ENCODE results near the gene DMRTB1. TPM values are rescaled to one million over a fixed set of nuclear protein-coding genes. Genes with fewer than 3 reads are reported as not detected.

Gene DMRTB1
- total RNA-seq, 2 donors from 2014 or later, result not detected

DNA sequence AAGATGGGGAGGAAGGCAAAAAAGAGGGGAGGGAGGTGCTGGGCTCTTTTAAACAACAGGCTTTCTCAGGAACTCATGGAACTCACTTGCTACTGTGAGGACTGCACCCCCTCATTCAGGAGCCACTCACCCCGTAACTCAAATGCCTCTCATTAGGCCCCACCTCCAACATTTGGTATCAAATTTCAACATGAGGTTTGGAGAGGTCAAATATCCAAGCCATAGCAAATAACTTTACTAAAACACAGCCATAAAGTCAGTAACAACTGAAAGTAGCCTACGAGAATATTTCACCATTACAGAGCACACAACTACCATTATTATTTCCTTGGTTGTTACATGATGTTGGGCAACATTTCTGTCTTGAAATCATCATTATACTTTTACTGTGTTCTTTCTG is 13.1 kb upstream of the DMRTB1 start:
- Mint-ChIP-seq H3K36me3 (no peaks in the 10 kb centered on the region), H3K9me3 (no peaks in the 10 kb centered on the region), H3K27ac (peak overlapping the region in 1 of 2 donors; percentile 25), H3K4me3 (no peak overlapping the region), H3K4me1 (ENCODE audit: low read depth in 2 of 2) (peaks cover 5% of the 10 kb centered on the region in 2 donors), H3K27me3 (peaks cover 0 to 13% of the 10 kb centered on the region in 2 donors)
- DNase-seq (ENCODE audit: low spot score), result no peak
- ATAC-seq, result no peak

DNA sequence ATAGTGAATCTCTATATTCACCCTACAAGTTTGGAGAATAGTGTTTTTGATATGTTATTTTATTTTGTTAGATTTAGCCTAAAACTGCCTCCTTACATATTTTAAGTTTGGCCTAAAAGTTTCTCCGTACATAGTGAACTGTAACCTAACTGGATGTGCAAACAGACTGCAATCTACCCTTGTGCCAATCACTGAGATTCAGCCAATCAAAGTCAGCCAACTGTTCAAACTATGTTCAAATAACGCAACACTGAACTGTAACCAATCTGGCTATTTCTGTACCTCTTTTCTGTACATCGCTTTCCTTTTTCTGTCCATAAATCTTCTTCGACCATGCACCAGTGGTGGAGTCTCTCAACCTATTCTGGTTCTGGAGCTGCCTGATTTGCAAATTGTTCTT is 11.8 kb upstream of the DMRTB1 start:
- no peak overlapping the region for H3K27ac Mint-ChIP-seq
- H3K27me3 Mint-ChIP-seq, result peaks cover 0 to 13% of the 10 kb centered on the region in 2 donors
- no peak for ATAC-seq
- peaks cover under 1 to 1% of the 10 kb centered on the region in 2 donors for H3K4me1 Mint-ChIP-seq (ENCODE audit: low read depth in 2 of 2)
- H3K36me3 Mint-ChIP-seq, result no peaks in the 10 kb centered on the region
- H3K4me3 Mint-ChIP-seq, result no peak overlapping the region
- DNase-seq (ENCODE audit: low spot score), result no peak
- no peaks in the 10 kb centered on the region for H3K9me3 Mint-ChIP-seq

DNA sequence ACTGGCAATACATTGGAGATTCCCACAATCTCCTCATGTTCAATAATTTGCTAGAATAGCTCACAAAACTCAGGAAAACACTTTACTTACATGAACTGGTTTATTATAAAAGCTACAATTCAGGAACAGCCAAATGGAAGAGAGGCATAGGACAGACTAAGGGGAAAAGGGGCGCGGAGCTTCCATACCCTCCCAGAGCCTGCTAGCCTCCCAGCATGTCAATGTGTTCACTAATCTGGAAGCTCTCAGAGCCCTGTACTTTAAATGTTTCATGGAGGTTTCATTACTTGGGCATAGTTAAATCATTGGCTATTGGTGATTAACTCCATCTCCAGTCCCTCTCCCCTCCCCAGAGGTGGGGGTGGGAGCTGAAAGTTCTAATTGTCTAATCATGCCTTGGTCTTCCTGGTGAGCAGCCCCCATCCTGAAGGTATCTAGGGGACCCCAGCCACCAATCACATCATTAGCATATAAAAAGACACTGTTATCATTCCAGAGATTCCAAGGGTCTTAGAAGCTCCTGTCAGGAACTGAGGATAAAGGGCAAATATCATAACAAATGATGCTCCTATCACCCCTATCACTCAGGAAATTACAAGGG is 10.9 kb upstream of the DMRTB1 start:
- DNase-seq (ENCODE audit: low spot score), result no peak
- Mint-ChIP-seq H3K4me1 (ENCODE audit: low read depth in 2 of 2) (no peaks in the 10 kb centered on the region), H3K9me3 (no peaks in the 10 kb centered on the region), H3K4me3 (no peak overlapping the region), H3K27me3 (peaks cover 0 to 13% of the 10 kb centered on the region in 2 donors), H3K36me3 (no peaks in the 10 kb centered on the region), H3K27ac (no peak overlapping the region)
- ATAC-seq, result no peak

DNA sequence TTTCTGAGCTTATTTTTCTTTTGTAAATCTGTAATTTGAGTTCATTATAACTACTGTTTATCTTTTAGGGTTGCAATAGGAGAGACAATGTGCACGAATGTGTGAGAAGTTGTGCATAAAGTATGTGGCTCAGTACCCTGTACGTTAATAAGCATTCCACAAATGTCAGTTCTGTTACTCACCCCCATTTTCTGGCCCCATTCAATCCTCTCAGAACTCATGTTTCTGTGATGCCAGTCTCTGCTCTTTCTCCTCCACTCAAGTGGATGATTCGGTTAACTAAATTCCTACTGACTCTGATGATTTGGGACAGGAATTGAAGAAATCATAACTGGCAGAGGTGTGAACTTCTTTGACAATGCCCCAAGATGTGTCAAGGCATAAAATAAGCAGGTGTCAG is 10.2 kb upstream of the DMRTB1 start:
- H3K4me3 Mint-ChIP-seq, result no peak overlapping the region
- no peaks in the 10 kb centered on the region for H3K9me3 Mint-ChIP-seq
- H3K4me1 Mint-ChIP-seq (ENCODE audit: low read depth in 2 of 2), result no peaks in the 10 kb centered on the region
- ATAC-seq (no peak), DNase-seq (ENCODE audit: low spot score) (no peak)
- H3K27ac Mint-ChIP-seq, result no peak overlapping the region
- no peaks in the 10 kb centered on the region for H3K36me3 Mint-ChIP-seq
- peaks cover 0 to 13% of the 10 kb centered on the region in 2 donors for H3K27me3 Mint-ChIP-seq

DNA sequence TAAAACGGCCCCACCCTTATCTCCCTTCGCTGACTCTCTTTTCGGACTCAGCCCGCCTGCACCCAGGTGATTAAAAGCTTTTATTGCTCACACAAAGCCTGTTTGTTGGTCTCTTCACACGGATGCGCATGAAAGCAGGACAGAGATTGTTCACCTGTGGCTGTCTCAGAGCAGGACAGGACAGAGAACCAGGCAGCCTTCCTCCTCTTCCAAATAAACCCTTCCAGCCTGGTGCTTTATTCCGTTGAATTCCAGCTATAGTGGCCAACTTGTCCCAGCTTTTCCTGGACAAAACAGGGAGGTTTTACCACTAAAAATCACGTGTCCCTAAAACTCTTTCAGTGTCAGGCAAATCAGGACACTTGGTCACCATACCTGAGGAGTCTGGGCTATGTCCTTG is 9.5 kb upstream of the DMRTB1 start:
- peaks cover 0 to 13% of the 10 kb centered on the region in 2 donors for H3K27me3 Mint-ChIP-seq
- DNase-seq (ENCODE audit: low spot score) (no peak), ATAC-seq (no peak)
- H3K9me3 Mint-ChIP-seq, result no peaks in the 10 kb centered on the region
- H3K36me3 Mint-ChIP-seq, result no peaks in the 10 kb centered on the region
- H3K4me3 Mint-ChIP-seq, result no peak overlapping the region
- no peaks in the 10 kb centered on the region for H3K4me1 Mint-ChIP-seq (ENCODE audit: low read depth in 2 of 2)
- no peak overlapping the region for H3K27ac Mint-ChIP-seq

DNA sequence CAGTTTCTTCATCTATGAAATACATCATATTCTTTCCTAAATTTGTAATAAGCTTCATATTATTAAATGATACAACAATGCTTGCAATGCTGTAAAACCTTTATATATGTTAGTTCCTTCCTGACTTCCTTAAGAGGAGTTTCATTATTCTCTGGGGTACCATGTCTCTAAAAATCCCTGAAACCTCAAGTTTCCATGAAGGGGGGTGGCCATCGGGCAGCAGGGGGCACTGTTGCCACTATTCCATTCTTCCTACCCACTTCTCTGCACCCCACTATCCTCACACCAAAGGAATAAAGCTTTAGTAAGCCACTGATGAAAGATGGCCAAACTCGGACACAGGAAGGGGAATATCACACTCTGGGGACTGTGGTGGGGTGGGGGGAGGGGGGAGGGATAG is 9.0 kb upstream of the DMRTB1 start:
- Mint-ChIP-seq H3K4me3 (no peak overlapping the region), H3K27me3 (peaks cover 0 to 13% of the 10 kb centered on the region in 2 donors), H3K36me3 (no peaks in the 10 kb centered on the region), H3K4me1 (ENCODE audit: low read depth in 2 of 2) (no peaks in the 10 kb centered on the region), H3K27ac (no peak overlapping the region), H3K9me3 (no peaks in the 10 kb centered on the region)
- ATAC-seq (no peak), DNase-seq (ENCODE audit: low spot score) (no peak)

DNA sequence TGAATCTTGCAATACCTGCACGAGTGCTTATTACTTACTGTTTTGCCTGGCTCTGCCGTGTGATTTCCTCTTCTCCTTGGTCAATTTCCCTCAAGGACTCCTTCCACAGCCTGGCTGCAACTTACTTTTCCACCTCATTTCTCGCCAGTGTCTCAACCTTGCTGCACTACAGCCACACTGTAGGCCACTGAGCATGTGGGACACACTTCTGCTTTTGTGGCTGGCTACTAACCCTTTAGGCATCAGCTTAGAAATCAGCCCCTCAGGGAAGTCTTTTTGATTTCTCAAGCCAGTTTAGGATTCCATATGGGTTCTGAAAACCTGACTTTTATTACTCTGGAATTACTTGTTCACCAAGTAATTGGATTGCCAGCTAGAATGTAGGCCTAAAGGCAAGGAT is 5.2 kb upstream of the DMRTB1 start:
- DNase-seq (ENCODE audit: low spot score) (no peak), ATAC-seq (no peak)
- no peaks in the 10 kb centered on the region for H3K36me3 Mint-ChIP-seq
- H3K4me1 Mint-ChIP-seq (ENCODE audit: low read depth in 2 of 2), result no peaks in the 10 kb centered on the region
- H3K27me3 Mint-ChIP-seq, result peaks cover 0 to 13% of the 10 kb centered on the region in 2 donors
- no peak overlapping the region for H3K27ac Mint-ChIP-seq
- H3K9me3 Mint-ChIP-seq, result no peaks in the 10 kb centered on the region
- no peak overlapping the region for H3K4me3 Mint-ChIP-seq

DNA sequence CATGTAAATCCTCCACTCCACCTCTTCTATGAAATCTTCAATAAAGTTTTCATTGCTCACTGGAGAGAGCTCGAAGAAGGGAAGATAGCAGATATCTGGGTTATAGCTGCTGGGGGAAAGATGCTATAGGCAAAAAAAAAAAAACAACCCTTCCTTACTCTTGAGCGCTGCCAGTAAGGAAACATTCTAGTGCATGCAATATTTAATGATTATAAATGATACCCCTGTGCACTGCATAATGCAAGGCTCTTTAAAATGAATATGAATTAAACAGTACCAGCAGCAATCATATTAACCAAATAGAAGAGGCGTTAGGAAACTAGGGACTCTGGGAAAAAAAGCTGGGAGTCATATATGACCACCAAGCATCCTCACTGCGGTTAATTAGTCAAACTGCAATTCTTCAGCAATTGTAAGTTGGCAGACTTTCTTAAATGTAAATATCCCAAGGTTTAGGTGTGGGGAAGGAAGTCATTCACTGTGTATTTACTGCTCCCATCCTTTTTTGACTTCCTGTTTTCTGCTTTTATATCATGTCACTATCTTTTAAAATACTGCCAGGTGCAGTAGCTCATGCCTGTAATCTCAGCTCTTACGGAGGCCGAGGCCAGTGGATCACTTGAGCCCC is 3.7 kb upstream of the DMRTB1 start:
- no peaks in the 10 kb centered on the region for H3K9me3 Mint-ChIP-seq
- DNase-seq (ENCODE audit: low spot score), result no peak
- no peak overlapping the region for H3K27ac Mint-ChIP-seq
- no peaks in the 10 kb centered on the region for H3K36me3 Mint-ChIP-seq
- H3K4me3 Mint-ChIP-seq, result no peak overlapping the region
- no peak for ATAC-seq
- no peaks in the 10 kb centered on the region for H3K4me1 Mint-ChIP-seq (ENCODE audit: low read depth in 2 of 2)
- H3K27me3 Mint-ChIP-seq, result no peaks in the 10 kb centered on the region

DNA sequence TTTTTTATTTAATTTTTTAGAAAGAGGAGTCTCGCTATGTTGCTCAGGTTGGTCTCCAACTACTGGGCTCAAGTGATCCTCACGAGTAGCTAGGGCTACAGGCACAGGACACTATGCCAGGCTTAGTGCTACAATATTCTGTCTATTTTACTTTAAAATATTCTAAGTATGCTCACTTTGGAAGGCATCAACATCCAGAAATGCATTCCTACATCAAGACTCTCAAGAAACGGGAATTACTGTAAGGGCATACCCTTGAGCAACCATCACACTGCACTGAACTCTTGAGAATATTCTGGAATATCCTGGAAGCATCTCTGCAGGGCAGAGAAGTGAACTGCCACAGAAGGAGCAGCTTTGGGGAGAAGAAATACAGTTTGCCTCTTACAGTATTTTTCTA is 565 bp upstream of the DMRTB1 start:
- no peak overlapping the region for H3K4me3 Mint-ChIP-seq
- no peaks in the 10 kb centered on the region for H3K36me3 Mint-ChIP-seq
- no peak for ATAC-seq
- H3K27ac Mint-ChIP-seq, result no peak overlapping the region
- H3K4me1 Mint-ChIP-seq (ENCODE audit: low read depth in 2 of 2), result no peaks in the 10 kb centered on the region
- DNase-seq (ENCODE audit: low spot score), result no peak
- no peaks in the 10 kb centered on the region for H3K9me3 Mint-ChIP-seq
- no peaks in the 10 kb centered on the region for H3K27me3 Mint-ChIP-seq

DNA sequence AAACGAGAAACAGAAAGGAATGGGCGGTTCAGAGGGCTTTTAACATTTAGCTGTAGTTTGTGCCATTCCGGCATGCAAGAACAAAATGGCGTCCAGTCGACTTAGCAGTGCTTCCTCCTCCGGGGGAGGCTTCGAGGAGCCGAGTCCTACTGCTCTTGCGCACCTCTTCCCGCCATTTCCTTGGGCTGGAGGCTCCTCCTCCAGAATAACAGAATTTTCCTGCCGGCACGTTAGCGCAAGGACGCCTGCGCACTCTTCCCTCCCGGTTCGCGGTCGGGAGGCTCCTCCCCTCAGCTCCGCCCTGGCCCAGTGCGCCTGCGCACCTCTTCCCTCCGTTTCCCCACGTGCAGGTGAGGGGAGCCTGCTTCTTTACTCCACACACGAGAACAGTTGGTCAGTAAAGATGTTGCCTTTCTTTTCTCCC is 1.0 kb downstream of the DMRTB1 start:
- ATAC-seq, result no peak
- no peak for DNase-seq (ENCODE audit: low spot score)
- H3K9me3 Mint-ChIP-seq, result no peaks in the 10 kb centered on the region
- no peak overlapping the region for H3K4me3 Mint-ChIP-seq
- peak overlapping the region in 1 of 2 donors; percentile 38 for H3K27ac Mint-ChIP-seq
- no peaks in the 10 kb centered on the region for H3K27me3 Mint-ChIP-seq
- H3K4me1 Mint-ChIP-seq (ENCODE audit: low read depth in 2 of 2), result no peaks in the 10 kb centered on the region
- H3K36me3 Mint-ChIP-seq, result no peaks in the 10 kb centered on the region

DNA sequence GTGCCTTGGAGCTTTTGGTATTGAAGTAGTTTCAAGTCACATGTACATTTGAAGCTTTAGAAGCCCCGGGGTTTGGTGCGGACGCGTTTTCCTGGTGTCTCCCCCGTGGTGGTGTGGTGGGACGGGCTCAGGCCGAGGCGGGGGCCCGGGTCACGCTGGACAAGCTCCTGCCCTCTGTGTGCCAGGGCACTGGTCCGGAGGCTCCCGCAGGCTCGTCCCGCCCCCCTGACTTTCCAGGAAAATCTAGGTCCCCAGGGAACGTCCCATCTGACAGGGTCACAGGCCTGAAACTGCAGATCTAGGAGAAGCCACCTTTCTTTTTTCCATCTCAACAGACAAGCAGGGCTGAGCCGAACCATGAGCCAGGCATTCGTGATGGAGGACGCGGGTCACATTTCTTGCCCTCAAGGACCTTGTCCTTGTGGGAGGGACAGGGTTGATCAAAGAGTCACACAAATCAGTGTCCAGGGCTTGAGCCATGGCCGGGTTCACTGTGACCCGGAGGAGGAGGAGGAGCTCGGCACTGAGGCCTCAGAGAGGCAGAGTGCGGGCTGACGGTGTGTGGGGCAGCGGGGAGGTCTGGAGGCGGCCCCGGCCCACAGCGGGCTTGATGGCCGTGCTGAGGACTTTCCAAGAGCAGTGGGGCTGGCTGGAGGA is 1.6 kb downstream of the DMRTB1 start:
- no peaks in the 10 kb centered on the region for H3K36me3 Mint-ChIP-seq
- ATAC-seq, result no peak

DNA sequence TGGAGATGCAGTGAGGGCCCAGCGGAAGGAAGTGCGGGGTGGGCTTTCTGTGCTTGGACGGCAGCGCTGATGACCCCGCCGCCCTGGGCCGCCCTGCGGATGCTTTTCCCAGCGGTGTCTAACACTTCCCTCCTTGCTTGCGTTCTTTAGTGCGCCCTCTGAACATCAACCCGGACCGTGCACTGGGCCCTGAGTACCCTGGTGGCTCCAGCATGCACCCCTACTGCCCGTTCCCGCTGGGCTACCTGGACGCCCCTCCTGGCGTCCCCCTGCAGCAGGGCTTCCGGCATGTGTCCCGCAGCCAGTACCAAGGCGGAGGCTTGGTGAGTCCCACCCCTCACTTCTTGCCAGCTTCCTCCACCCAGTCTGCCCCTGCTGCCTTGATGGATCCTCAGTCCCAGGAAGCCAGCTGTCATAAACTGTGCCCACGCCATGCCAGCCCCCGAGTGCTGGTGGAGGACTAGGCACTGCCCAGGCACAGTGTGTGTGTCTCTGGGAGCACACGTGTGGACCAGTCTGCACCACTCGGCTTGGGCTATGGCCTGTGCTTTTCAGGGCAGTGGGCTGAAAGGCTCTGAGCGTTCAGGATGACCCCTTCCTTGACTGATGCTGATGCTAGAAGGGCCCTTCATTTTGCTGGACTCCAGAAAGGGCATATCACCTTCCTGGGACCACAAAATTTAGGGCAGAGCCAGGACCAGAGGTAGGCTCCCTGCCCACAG is 2.3 kb downstream of the DMRTB1 start:
- H3K9me3 Mint-ChIP-seq, result no peaks in the 10 kb centered on the region
- H3K36me3 Mint-ChIP-seq, result no peaks in the 10 kb centered on the region
- no peak overlapping the region for H3K4me3 Mint-ChIP-seq
- no peaks in the 10 kb centered on the region for H3K27me3 Mint-ChIP-seq
- DNase-seq (ENCODE audit: low spot score) (no peak), ATAC-seq (peak; percentile 13 to 25)
- H3K4me1 Mint-ChIP-seq (ENCODE audit: low read depth in 2 of 2), result no peaks in the 10 kb centered on the region
- H3K27ac Mint-ChIP-seq, result no peak overlapping the region

More for the DNA sequence above, 1.6 kb downstream of the DMRTB1 start:
- no peak for DNase-seq (ENCODE audit: low spot score)
- Mint-ChIP-seq H3K27ac (peak overlapping the region in 1 of 2 donors; percentile 38), H3K4me1 (ENCODE audit: low read depth in 2 of 2) (no peaks in the 10 kb centered on the region), H3K4me3 (no peak overlapping the region), H3K9me3 (no peaks in the 10 kb centered on the region), H3K27me3 (no peaks in the 10 kb centered on the region)

DNA sequence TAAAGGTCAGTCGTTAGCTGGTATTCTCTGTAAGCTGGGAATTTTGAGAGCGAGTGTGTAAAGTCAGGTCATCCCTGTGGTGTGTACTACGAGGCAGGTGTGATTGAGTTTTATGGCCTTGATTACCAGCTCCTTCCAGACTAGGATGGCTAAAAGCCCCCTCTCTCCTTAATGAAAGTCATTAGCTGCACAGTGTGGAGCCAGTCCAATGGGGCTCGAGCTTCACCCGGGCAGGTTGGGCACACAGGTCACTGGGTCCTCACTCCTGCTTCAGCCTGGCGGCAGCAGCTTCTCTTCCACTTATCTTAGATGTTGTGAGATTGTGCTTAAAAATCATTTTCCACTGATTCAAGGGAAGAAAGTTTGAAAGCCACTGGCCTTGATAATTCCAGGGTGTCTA is 3.0 kb downstream of the DMRTB1 start:
- DNase-seq (ENCODE audit: low spot score) (no peak), ATAC-seq (no peak)
- no peaks in the 10 kb centered on the region for H3K4me1 Mint-ChIP-seq (ENCODE audit: low read depth in 2 of 2)
- no peak overlapping the region for H3K4me3 Mint-ChIP-seq
- no peaks in the 10 kb centered on the region for H3K27me3 Mint-ChIP-seq
- H3K27ac Mint-ChIP-seq, result no peak overlapping the region
- H3K9me3 Mint-ChIP-seq, result no peaks in the 10 kb centered on the region
- no peaks in the 10 kb centered on the region for H3K36me3 Mint-ChIP-seq
